NCI-H1694 treated with DMSO at 0.1 percent for 48 hours (cell line): Measurements from ENCODE around the gene ACAA1.
"Not testable (repeated sequence)": the region's sequence is repeated elsewhere in the genome, so short reads cannot be mapped to it uniquely, and the experiment has no call there.

Source experiments
- DNase-seq: peaks from one replicate; lab custom pipeline; 2025; lab: John Stamatoyannopoulos, UW

ACAA1 gene, protein sequence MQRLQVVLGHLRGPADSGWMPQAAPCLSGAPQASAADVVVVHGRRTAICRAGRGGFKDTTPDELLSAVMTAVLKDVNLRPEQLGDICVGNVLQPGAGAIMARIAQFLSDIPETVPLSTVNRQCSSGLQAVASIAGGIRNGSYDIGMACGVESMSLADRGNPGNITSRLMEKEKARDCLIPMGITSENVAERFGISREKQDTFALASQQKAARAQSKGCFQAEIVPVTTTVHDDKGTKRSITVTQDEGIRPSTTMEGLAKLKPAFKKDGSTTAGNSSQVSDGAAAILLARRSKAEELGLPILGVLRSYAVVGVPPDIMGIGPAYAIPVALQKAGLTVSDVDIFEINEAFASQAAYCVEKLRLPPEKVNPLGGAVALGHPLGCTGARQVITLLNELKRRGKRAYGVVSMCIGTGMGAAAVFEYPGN

DNA sequence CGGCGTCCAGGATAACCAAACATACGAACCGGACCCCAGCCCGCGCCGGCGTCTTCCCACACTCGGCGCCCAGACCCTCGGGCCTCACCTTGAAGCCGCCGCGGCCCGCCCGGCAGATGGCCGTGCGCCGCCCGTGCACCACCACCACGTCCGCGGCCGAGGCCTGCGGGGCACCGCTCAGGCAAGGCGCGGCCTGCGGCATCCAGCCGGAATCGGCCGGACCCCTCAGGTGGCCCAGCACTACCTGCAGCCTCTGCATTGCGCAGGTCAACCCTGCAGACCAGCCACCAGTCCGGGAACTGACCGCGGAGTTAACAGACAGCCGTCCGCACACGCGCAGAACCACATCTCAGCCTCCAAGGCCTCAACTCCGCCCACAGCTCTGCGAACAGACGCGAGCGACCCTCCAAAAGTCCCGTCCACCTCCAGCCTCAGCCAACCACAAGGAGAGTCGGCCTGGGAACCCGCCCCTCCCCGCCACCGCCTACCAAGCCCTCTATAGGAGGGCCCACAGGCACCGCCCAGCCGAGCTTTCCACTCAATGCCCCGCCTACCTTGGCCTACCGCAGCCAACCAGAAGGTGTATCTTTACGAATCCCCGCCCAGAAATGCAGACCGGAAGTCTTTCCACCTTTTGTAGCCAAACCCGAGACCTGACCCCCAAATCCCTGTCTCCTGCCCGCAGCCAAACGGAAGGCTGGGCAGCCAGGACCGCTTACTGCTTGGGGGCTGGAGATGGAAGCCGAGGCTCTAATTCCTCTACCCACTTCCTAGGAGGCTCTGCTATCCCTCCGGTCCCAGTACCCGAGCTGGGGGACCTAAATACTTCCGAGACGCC lies at the start of gene ACAA1:
Gene ACAA1 (minus strand): TSS at position 351 of the 838 bp plus-strand sequence. CDS start 92 bp downstream, at position 259.
- DNase-seq = peak; percentile 73

DNA sequence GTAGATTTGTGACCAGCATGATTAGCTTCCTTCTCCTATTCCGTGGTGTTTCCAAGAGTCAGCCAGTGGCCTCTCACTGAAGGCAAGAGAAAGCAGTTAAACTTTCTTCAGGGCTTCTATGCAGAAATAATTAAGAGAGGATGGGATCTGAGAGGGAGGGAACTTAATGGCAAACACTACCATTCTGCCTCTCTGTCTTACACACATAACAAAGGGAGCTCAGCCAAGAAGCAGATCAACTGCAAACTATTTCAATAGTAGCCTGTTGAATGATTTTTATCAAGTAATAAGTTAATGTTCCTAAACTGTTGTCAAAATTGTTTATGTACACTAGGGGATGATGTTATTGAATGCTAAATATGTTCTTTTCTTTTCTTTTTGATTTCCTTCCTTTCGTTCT lies 40.3 kb upstream of the ACAA1 start:
- no peak for DNase-seq

DNA sequence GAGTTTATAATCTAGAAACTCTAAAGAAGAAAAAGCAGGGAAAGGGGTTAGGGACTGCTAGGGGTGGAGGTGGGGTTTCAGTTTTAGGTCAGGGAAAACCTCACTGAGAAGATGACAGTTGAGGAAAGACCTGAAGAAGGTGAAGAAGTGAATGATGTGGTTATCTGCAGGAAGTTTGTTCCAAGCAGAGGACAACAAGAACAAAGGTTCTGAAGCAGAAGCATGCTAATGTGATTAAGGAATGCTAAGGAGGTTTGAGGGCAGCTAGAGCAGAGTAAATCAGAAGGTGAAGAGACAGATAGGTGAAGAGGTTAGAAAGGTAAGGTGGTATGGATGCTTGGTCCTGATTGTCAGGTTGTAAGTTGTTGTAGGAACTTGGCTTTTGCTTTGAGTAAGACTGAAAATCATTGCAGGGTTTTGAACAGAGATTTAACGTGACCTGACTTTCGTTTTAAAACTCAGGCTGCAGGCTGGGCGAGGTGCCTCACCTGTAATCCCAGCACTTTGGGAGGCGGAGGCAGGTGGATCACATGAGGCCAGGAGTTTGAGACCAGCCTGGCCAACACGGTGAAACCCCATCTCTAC lies 37.0 kb upstream of the ACAA1 start:
- no peak for DNase-seq

DNA sequence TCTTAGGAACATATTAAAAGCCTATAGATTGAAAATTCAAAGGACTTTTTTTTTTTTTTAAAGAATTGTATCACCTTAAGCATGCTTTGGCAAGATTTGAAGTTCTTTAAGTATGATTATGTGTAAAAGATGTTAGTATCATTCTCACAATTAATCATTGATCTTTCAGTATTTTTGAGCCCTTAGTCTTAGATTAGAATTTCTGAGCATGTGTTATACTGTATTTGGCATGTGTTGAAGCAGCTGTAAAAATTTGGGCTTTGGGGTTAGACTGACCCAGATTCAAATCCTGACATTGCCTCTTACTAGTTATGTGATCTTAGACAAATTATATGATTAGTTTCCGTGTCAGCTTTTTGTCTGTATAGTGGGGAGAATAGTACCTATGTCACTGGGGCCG lies 34.7 kb upstream of the ACAA1 start:
- no peak for DNase-seq

DNA sequence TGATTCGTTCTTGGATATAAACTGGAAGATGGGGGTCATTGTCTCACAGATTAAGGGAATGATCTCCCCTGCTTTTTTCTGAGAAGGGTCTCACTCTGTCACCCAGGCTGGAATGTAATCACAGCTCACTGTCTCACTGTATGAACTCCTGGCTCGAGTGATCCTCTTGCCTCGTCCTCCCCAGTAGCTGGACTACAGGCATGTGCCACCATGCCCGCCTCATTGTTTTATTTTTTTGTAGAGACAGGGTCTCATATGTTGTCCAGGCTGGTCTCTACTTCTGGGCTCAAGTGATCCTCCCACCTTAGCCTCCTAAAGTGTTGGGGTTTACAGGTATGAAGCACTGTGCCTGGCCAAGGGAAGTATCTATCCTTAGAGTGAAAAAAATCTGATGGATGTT lies 33.8 kb upstream of the ACAA1 start:
- no peak for DNase-seq

DNA sequence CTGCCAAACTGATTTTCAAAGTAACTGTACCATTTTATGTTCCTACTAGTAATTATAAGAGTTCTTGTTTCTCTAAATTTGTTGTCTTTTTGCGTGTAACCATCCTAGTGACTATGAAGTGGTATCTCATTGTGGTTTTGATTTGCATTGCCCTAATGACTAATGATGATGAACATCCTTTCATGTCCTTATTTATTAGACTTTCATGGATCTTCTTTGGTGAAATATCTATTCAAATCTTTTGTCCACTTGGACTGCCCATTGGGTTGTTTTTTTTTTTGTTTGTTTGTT lies 32.0 kb upstream of the ACAA1 start:
- DNase-seq = no peak

DNA sequence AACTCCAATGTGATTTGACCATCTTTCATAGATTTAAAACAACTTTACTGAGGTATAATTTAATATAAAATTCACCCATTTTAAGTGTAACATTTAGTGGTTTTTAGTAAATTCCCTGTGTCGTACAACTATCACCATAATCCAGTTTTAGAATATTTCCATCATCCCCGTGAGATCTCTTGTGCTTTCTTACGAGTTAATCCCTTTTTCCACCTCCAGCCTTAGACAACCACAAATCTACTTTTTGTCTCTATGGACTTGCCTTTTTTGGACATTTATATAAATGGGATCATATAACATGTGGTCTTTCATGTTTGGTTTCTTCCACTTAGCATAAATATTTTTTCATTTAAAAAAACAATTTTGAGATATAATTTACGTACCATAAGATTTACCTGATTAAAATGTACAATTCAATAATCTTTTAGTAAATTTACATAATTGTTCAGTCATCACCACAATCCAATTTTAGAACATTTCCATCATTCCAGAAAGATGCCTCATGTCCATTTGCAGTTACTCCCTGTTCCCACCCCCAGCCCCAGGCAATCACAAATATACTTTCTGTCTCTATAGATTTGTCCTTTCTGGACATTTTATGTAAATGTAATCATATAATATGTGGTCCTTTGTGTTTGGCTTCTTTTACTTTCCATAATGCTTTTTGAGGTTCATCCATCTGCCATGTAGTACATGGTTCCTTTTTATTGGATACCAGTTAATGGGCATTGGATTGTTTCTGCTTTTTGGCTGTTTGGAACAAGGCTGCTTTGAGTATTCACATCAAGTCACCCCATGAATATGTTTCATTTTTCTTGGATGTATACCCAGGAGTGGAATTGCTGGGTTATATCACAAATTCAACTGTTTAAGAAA lies 31.5 kb upstream of the ACAA1 start:
- DNase-seq = no peak

DNA sequence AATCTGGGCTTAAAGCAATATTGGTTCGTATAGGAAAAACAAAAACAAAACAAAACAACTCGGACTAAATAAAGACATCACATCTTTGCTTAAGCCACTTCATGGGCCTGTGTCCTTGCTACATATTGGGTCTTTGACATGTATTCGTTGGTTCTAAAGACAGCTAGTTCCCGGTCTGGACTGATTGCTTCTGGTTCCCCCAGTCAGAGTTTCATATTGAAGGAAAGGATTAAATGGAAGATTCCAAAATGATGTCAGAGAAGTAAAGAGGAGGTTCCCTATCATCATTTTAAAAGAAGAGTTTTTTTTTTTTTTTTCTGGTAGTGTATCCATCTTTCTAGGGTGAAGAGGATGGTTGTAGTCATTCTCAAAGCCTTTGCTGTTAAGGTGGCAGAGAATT lies 30.7 kb upstream of the ACAA1 start:
- DNase-seq = no peak

DNA sequence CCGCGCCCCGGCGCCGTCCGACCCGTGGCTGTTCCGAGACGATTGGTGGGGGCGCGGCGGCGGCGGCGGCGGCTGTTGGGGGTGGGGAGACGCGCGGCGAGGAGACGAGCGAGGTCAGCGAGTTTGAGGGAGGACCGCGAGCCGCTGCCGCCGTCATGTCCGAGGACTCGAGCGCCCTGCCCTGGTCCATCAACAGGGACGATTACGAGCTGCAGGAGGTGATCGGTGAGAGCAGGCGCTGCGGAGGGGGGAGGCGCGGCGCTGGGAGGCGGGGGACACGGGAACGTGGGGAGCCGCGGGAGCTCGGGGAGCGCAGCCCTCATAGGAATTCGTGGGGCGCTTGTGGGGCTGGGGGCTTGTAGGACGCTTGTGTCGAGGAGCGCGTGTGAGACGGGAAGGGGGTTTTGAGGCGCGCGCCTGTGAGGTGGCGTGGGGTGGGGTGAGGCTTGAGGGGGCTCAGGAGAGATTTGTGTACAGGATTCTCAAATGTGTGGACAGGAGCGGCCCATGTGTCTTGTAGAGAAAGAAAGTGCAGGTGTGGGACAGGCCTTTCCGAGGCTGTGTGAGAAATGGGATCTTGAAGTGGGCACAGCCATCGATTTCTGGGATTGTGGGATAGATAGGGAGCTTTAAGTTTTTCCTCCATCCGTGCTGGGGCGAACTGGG lies 28.9 kb upstream of the ACAA1 start:
- no peak for DNase-seq

DNA sequence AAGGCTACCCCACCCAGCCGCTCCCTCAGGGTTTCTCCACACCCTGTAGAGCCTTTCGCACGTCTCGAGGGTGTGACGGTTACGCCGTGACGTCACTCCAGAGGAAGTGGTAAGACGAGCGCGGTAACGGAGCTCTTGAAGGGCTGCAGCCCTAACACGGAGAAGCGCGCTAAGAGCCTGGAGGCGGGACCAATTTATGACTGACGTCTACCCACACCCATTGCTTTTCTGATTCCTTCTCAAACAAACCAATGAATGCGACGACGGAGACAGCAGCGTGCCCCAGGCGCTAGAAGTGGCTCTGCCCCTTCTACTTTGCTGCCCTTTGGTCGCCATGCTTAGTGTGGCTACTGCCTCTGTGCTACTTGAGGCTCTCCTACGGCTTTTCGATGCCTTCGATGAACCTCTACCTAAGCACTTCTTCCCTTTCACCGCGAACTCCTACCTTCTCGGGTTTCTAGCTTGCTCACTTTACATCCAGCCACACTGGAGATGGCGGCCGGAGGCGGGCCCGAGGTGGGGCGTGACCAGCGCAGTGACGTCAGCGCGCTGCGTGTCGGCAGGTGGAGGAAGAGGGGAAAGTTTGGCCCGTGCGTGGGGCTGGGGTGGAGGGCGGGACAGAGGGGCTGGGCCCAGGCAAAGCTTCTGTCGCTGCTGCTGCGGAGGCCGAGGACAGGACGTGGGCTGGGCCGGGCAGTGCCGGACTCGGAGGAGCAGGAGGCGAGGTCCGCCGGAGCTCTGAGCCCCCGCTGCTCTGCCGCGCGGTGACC lies 28.2 kb upstream of the ACAA1 start, which contains the start of gene OXSR1:
Gene OXSR1 (plus strand): TSS at position 586 of the 770 bp plus-strand sequence. CDS start 340 bp downstream, outside the sequence.
- DNase-seq = peak; percentile 92

DNA sequence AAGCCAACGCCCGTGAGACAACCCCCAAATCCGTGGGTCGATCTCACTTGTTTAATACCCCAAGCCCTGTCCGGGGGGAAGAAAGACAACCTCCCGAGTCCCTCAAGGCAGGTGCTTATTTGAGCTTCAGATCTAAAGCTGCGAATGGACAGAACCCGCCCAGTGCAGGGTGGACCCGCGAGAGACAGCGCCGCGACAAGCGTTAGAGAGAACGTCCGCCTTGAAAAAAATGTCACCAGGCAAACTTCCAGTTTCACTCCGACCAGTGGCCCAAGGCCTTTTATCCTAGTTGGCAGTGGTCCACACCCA lies 27.7 kb upstream of the ACAA1 start:
- no peak for DNase-seq

DNA sequence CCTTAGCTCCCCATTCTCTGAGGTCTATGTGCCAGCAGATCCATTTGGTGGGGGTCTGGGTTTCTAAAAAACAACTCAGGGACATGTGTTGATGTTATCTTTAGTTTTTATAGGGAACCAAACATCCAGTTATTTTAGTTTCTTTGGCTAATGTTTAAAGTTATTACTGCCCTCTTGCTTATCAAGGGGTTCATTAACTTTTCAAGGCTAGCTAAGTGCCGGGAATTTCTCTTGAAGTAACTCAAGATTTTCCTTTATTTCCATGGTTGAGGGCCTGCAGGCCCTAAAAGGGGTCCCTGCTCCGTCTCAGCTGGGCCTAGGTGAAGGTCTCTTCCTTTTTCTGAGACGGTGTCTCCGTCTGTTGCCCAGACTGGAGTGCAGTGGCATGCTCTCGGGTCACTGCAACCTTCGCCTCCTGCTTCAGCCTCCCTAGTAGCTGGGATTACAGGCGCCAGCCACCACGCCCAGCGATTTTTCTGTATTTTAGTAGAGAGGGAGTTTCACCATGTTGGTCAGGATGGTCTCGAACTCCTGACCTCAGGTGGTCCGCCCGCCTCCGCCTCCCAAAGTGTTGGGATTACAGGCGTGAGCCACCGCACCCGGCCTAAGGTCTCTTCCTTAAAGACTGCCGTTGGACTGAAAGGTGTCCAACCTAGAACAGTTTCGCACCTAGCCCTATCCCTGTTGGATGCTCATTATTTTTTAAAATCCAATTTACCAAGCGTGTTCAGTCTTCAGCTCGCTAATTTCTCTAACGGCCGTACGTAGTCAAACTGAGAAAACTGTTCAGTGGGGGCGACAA lies 27.1 kb upstream of the ACAA1 start:
- DNase-seq = no peak

DNA sequence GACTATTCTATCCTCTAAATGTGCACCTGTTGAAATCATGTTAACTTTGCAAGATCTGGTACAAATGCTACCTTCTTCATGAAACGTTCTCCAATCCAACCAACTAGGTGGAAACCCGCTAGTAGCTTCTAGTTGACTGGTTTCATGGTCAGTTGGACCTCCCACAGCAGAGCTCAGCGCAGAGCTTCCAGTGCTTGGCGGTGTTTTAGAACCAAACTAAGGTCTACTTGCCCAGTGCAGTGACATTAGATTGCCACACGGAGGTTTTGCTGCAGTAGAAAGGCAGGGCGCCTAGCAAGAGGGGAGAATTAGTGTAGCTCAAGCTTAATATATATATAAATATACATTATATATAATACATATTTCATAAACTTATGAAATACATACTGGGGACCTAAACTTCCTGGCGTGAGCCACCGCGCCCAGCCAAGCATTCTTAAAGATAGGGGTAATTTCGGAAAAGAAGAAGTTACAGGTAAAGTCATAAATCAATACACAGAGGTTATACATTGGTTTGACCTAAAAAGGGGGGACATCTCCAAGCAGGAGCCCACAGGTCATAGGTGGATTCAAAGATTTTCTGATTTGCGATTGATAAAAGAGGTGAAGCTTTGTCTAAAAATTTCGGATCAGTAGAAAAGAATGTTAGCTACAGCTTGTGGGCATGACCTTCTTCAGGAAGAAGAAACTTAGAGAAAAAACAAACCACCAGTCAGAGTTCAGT lies 26.4 kb upstream of the ACAA1 start:
- no peak for DNase-seq

DNA sequence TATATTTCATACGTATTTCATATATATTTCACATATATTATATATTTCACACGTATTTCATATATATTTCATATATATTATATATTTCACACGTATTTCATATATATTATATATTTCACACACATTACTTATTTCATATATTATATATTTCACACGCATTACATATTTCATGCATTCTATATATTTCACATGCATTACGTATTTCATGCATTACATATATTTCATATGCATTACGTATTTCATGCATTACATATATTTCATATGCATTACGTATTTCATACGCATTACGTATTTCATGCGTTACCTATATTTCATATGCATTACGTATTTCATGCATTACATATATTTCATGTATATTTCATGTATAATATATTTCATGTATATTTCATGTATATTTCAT lies 23.8 kb upstream of the ACAA1 start:
- DNase-seq = not testable (repeated sequence)

DNA sequence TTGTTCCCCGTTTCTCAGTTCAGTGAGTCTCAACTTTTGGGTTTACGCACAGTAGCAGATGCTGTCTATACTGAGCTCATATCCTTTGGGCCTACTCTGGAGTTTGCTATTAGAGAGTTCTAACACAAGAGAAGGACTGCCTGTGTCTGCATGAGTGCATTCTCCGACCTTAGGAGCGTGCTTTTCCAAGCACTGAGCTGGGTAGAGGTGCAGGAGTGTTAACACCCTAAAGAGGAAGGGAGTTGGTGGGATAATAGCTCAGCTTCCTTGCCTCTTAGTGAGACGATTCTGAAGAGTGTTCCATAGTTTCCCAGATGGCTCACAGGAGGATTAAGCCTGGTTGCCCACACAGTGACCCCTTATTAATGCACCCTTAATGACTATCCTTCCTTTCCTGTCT lies 21.5 kb upstream of the ACAA1 start:
- no peak for DNase-seq

DNA sequence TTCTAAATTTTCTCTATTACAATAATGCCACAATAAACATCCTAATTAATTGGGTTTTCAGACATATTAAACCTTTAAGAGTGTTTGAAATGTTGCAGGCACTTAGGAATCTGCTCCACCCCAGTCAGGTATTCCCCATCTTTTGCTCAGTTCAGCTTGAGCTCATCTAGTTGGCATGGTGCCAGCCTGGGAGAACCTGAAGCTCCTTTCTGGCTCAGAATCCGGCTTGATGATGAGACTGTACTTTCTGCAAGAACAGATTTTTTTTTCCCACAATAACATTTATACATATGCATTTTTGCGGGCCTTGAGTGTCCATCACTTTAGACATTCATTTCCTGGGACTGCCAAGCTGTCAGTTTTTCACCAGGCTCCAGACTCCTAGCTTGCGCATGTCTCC lies 20.7 kb upstream of the ACAA1 start:
- no peak for DNase-seq

DNA sequence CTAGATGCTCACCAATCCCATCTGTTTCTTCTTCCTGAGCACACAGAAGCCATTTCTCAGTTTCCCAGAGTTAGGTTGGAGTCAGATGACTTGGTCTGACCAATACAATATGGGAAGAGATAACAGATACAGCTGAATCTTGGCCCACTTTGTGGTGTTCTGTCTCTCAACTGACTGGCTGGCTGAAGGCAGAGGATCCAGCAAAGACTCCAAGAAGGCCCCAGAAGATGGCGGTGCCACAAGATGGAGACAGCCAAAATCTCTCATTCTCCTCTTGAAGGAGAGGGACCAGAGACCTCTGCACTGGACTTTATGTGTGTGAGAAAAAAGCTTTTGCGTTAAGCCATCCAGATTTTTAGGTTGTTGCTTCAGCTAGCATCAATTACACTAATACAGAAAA lies 20.2 kb upstream of the ACAA1 start:
- no peak for DNase-seq

DNA sequence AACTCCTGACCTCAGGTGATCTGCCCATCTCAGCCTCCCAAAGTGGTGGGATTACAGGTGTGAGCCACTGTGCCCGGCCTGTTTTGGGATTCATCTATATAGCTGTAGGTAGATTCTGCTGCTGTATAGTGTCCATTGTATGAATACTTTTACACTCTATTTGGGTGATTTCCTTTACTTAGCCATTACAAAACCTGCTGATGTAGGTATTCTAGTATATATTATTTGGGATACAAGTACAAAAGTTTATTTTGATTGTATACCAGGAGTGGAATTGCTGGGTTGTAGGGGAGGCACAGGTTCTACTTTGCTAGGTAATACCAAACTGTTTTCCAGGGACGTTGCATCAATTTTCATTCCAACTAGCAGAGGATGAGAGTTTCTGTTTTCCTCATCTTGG lies 18.9 kb upstream of the ACAA1 start:
- no peak for DNase-seq

DNA sequence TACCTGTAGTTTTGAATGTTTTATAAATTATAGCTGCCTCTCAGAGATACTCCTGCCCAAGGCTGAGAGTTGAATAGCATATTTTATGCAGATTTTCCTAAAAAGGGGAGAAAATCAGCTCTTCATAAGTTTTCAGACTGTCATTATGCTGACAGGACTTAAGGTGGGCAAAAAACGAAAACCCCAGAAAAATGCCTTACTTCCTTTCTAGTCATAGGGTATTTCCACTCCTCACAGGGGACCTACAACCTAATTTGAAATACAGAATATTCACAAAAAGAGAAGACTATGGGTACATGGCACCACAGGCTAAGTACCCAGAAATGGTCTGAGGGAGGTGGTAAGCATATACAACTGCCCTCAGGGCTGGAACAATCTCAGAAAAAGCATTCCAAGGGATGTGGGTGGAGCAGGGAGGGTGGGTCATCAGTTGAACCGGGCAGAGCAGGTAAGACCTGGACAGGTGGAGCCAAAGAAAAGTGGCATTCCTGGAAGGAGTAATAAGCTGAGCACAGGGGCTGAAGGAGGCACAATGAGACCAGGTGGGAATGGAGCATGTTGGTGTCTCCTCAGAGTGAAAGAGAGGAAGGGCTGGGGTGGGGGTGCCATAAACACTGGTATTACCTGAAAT lies 17.8 kb upstream of the ACAA1 start:
- no peak for DNase-seq
